GM10266 (cell line): ENCODE data around the gene FIG4.

Source experiments
- DNase-seq: peaks from one replicate; pipeline ENCODE4 v3.0.0; 2012; ENCODE audit errors: extremely low spot score
- CTCF ChIP-seq: IDR thresholded peaks from 2 replicates; pipeline ENCODE4 v1.5.1; 2012; ENCODE audit warnings: mild to moderate bottlenecking, low read depth; ENCODE audit not compliant: control insufficient read depth, insufficient read depth; ENCODE audit errors: missing control alignments

Gene FIG4

GRCh38 chr6:109759098-109759955 is 68.2 kb downstream of the FIG4 start:
- DNase-seq: no peak
- no peak for TF ChIP-seq CTCF

GRCh38 chr6:109760208-109760607 is 69.1 kb downstream of the FIG4 start:
- no peak for TF ChIP-seq CTCF
- no peak for DNase-seq

- TF ChIP-seq CTCF: no peak
- DNase-seq: no peak
Observed at GRCh38 chr6:109762166-109762565, 71.1 kb downstream of the FIG4 start.

- TF ChIP-seq CTCF: no peak
Observed at GRCh38 chr6:109762769-109763441, 71.8 kb downstream of the FIG4 start.

GRCh38 chr6:109766167-109766566 is 75.1 kb downstream of the FIG4 start:
- no peak for DNase-seq
- no peak for TF ChIP-seq CTCF

More at GRCh38 chr6:109762769-109763441, 71.8 kb downstream of the FIG4 start:
- no peak for DNase-seq

GRCh38 chr6:109767961-109768360 is 76.9 kb downstream of the FIG4 start:
- no peak for TF ChIP-seq CTCF
- no peak for DNase-seq

GRCh38 chr6:109768485-109768884 is 77.4 kb downstream of the FIG4 start:
- TF ChIP-seq CTCF: no peak
- no peak for DNase-seq
